Calu3 (cell line): ENCODE results near the gene STK39. TPM values are rescaled to one million over a fixed set of nuclear protein-coding genes. Genes with fewer than 3 reads are reported as not detected.

Experiments
- BruUV-seq: library from RNA; stranded (reverse); fragments of 400-500 nt; replicated peaks from 2 replicates; lab custom pipeline; 2021; lab: Mats Ljungman, UMichigan
- CTCF ChIA-PET: fragments of 300-600 bp; sonication (Branson Sonifier 250); formaldehyde crosslinking; loops from one replicate; lab custom pipeline; 2022; ENCODE audit warnings: antibody characterized with exemption; lab: Charles Lee
- DNase-seq: peaks from one replicate; pipeline ENCODE4 v3.0.0; 2022
- H3K27ac Mint-ChIP-seq: one replicate; pipeline ENCODE4 v1.8.0; 2022; ENCODE audit warnings: mixed read lengths; ENCODE audit not compliant: unreplicated experiment
- H3K27me3 Mint-ChIP-seq: one replicate; pipeline ENCODE4 v1.8.0; 2022; ENCODE audit warnings: mixed read lengths; ENCODE audit not compliant: unreplicated experiment
- H3K36me3 Mint-ChIP-seq: one replicate; pipeline ENCODE4 v1.8.0; 2022; ENCODE audit warnings: mild to moderate bottlenecking, moderate library complexity, mixed read lengths; ENCODE audit not compliant: insufficient read depth, unreplicated experiment
- H3K4me1 Mint-ChIP-seq: one replicate; pipeline ENCODE4 v1.8.0; 2022; ENCODE audit warnings: mild to moderate bottlenecking, low read depth, mixed read lengths; ENCODE audit not compliant: unreplicated experiment
- H3K4me3 Mint-ChIP-seq: one replicate; pipeline ENCODE4 v1.8.0; 2022; ENCODE audit warnings: mild to moderate bottlenecking, low read depth, moderate library complexity, mixed read lengths; ENCODE audit not compliant: unreplicated experiment
- H3K9me3 Mint-ChIP-seq: one replicate; pipeline ENCODE4 v1.8.0; 2022; ENCODE audit warnings: low read depth, mixed read lengths; ENCODE audit not compliant: unreplicated experiment
- intact Hi-C: fragments of 100-400 bp; cut with micrococcal nuclease; formaldehyde crosslinking; loops from one replicate; pipeline ENCODE4 v1.10.0; 2022; ENCODE audit not compliant: unreplicated experiment
- total RNA-seq: library from RNA; stranded (reverse); gene quantifications from 2 replicates; pipeline ENCODE4 v1.2.3, GENCODE V29; 2022
- TF ChIP-seq, protein P1 (sequence below): fragments of 200-600 bp; IDR thresholded peaks from one replicate; pipeline ENCODE4 v1.8.0; 2022; ENCODE audit warnings: antibody characterized with exemption; ENCODE audit not compliant: unreplicated experiment

The STK39 gene
- total RNA-seq, 1 experiment from 2014 or later: 110 TPM

DNA sequence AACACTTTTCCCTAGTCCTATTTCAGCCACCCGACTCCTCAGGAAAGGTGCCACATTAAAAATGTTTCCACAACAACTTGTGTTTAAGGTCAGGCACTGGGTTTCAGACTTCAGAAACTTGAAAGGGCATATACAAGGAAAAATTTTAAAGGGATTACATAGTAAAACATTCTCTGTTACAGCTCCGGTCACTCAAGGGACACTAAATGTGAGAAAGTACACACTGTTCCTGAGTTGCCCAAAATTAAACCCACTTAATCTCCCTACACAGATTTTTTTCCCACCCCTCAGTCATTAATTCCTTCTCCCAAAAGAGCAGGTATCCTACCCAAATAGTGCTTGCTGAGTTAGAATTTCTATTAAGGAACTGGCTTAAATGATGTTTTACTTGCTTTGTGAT is 14.2 kb downstream of the STK39 start:
- no peaks in the 10 kb centered on the region for H3K27me3 Mint-ChIP-seq
- peaks cover 29% of the 10 kb centered on the region for H3K4me1 Mint-ChIP-seq
- no peak overlapping the region for H3K27ac Mint-ChIP-seq
- TF ChIP-seq, protein P1, sequence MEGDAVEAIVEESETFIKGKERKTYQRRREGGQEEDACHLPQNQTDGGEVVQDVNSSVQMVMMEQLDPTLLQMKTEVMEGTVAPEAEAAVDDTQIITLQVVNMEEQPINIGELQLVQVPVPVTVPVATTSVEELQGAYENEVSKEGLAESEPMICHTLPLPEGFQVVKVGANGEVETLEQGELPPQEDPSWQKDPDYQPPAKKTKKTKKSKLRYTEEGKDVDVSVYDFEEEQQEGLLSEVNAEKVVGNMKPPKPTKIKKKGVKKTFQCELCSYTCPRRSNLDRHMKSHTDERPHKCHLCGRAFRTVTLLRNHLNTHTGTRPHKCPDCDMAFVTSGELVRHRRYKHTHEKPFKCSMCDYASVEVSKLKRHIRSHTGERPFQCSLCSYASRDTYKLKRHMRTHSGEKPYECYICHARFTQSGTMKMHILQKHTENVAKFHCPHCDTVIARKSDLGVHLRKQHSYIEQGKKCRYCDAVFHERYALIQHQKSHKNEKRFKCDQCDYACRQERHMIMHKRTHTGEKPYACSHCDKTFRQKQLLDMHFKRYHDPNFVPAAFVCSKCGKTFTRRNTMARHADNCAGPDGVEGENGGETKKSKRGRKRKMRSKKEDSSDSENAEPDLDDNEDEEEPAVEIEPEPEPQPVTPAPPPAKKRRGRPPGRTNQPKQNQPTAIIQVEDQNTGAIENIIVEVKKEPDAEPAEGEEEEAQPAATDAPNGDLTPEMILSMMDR: no peak
- CTCF ChIA-PET: no interaction called here
- no peaks in the 10 kb centered on the region for H3K9me3 Mint-ChIP-seq
- no peak for DNase-seq
- H3K36me3 Mint-ChIP-seq: peaks cover 36% of the 10 kb centered on the region
- intact Hi-C loops: no loop called here
- no TSS peak for BruUV-seq
- H3K4me3 Mint-ChIP-seq: no peak overlapping the region

DNA sequence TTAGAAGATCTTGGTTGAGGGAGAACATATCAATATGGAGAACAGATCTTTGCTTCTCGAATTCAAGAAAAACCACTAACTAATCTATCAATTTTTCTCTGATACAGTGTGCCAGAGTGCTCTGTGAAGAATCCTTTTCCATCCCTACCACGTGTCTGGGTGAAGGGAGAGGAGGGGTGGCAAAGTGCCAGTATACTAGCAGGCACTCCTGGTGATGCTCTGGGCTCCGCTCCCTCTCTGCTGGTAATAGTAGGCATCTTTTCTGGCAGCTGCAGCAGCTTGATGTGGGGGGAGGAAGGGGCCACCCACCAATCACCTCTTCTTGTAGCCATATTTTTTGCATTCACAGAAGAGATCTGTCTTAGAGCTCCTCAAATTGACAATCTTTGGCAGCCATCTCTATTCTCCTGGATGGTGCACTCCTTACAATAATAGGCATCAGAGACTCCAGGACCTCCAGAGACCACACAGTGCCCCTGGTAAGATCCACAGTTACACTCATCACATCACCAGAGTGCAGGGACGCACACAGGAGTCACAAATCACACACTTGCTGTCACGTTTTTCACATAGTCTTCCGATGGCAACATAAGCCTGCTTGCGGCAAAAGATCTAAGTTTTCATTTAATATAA is 15.7 kb downstream of the STK39 start:
- Mint-ChIP-seq H3K27ac (no peak overlapping the region), H3K4me1 (peaks cover 20% of the 10 kb centered on the region), H3K36me3 (peaks cover 30% of the 10 kb centered on the region), H3K27me3 (no peaks in the 10 kb centered on the region), H3K9me3 (no peaks in the 10 kb centered on the region), H3K4me3 (no peak overlapping the region)
- no TSS peak for BruUV-seq
- CTCF ChIA-PET: no interaction called here
- intact Hi-C loops: no loop called here
- TF ChIP-seq, protein P1: no peak
- no peak for DNase-seq

DNA sequence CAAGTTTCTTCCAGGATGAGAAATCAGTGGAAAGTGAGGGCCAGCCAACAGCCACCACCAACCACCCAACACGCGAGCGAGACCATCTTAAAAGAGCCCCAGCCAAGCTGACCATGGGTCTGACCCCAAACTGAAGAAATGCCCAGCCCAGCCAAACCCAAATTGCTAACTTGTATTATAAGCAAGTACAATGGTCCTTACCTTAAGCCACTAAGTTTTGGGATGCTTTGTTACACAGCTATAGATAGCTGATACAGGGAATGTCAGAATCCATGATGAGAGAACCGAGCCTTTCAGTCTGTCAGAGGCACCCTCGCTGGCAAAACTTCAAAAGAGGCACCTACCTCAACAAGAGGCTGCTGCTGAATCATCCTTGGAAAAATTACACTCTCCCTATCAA is 17.0 kb downstream of the STK39 start:
- Mint-ChIP-seq H3K9me3 (no peaks in the 10 kb centered on the region), H3K27me3 (no peaks in the 10 kb centered on the region), H3K4me1 (peaks cover 31% of the 10 kb centered on the region), H3K36me3 (peaks cover 31% of the 10 kb centered on the region), H3K4me3 (no peak overlapping the region), H3K27ac (peak overlapping the region; percentile 33)
- intact Hi-C loops: no loop called here
- TF ChIP-seq, protein P1: no peak
- DNase-seq: no peak
- CTCF ChIA-PET: no interaction called here
- no TSS peak for BruUV-seq

DNA sequence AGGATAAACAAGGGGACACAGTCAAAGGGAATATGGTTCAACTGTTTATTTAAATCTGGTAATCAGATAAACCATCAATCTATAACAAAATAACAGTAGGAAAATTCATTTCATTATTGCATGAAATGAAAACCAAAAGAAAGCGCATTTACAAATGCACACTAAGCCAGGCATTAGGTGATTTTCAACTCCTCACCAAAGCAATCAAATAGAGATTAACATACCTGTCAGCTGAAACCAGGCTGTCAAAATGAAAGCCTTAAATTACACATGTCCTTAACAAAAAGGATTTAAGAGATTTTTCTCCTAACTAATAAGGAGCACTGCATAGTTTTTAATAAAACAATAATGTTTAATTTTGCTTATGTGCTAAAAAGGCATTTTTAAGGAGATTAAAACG is 23.0 kb downstream of the STK39 start:
- Mint-ChIP-seq H3K9me3 (no peaks in the 10 kb centered on the region), H3K27ac (peak overlapping the region; percentile 30), H3K36me3 (peaks cover 30% of the 10 kb centered on the region), H3K27me3 (no peaks in the 10 kb centered on the region), H3K4me3 (no peak overlapping the region), H3K4me1 (peaks cover 58% of the 10 kb centered on the region)
- intact Hi-C loops: no loop called here
- TF ChIP-seq, protein P1: no peak
- CTCF ChIA-PET: no interaction called here
- DNase-seq: no peak
- no TSS peak for BruUV-seq
